ENCODE results near the gene ZNF70. TPM values are rescaled to one million over a fixed set of nuclear protein-coding genes. Genes with fewer than 3 reads are reported as not detected.
A peak's percentile ranks its signal among the peaks of the same experiment; 100 is the strongest.

Gene ZNF70
- total and polyA plus RNA-seq, 2 donors (not counting 1 experiment from before 2014, with no cell fraction given), result 2.1 to 8.3 TPM

DNA sequence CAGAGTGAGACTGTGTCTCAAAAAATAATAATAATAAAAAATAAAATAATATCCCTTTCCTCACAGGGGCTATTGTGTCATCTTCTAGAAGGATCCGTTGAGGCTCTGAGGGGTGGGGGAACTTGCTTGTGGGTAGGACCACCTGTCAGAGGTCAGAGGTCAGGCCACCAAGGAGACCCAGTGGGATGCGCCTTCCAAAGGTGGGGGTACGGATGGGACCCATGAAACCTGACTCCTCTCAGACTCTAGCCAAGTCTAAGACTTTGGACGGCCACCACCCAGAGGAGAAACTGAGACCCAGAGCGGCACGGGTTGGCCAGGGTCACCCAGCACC lies 21.4 kb upstream of the ZNF70 start:
- DNase-seq (no peak), ATAC-seq (ENCODE audit: low read depth) (no peak)
- Histone ChIP-seq H3K4me2 (replicated peaks; ENCODE audit: low read depth, low read length, poor library complexity, severe bottlenecking) (peak overlapping the region; percentile 95), H3K9ac (ENCODE audit: low read length) (peak overlapping the region; percentile 65), H3K4me3 (ENCODE audit: control extremely low read depth in 1 of 5, extremely low read depth in 1 of 5, insufficient read depth in 1 of 5, low read depth in 2 of 5, low read length in 4 of 5) (peak overlapping the region in 4 of 5 experiments; percentile 28 to 67 (median 40)), H3K27ac (ENCODE audit: low read length in 2 of 2) (peak overlapping the region; percentile 51 to 57), H3K36me3 (replicated peaks in 1 of 2; ENCODE audit: control extremely low read depth in 1 of 2, control insufficient read depth in 1 of 2, extremely low read depth in 1 of 2, insufficient read depth in 2 of 2, low read length in 1 of 2) (no peaks in the 10 kb centered on the region), H3K9me3 (ENCODE audit: control extremely low read depth in 1 of 3, control insufficient read depth in 2 of 3, insufficient read depth in 1 of 3, low read length in 2 of 3) (no peaks in the 10 kb centered on the region), H3K27me3 (replicated peaks in 1 of 4; ENCODE audit: control extremely low read depth in 1 of 4, control insufficient read depth in 3 of 4, insufficient read depth in 4 of 4, low read length in 3 of 4) (no peaks in the 10 kb centered on the region), H2AFZ (ENCODE audit: insufficient read depth, low read depth, low read length, poor library complexity, severe bottlenecking) (peak overlapping the region; percentile 81), H3K79me2 (ENCODE audit: control insufficient read depth, insufficient read depth, low read length) (peaks cover 26% of the 10 kb centered on the region), H3K4me1 (ENCODE audit: control insufficient read depth in 2 of 2, insufficient read depth in 2 of 2, low read length in 2 of 2) (peaks cover 40 to 56% of the 10 kb centered on the region in 2 donors), H4K20me1 (ENCODE audit: control insufficient read depth, insufficient read depth, low read length, poor library complexity, severe bottlenecking) (peaks cover 7% of the 10 kb centered on the region)
- 47% methylated on average over 6 of the region's 6 CpGs for WGBS (ENCODE audit: insufficient coverage)
- peaks cover 42% of the 10 kb centered on the region for H3K4me1 Mint-ChIP-seq
- peak overlapping the region; percentile 81 for H3K4me3 Mint-ChIP-seq
- TF ChIP-seq, protein P1, sequence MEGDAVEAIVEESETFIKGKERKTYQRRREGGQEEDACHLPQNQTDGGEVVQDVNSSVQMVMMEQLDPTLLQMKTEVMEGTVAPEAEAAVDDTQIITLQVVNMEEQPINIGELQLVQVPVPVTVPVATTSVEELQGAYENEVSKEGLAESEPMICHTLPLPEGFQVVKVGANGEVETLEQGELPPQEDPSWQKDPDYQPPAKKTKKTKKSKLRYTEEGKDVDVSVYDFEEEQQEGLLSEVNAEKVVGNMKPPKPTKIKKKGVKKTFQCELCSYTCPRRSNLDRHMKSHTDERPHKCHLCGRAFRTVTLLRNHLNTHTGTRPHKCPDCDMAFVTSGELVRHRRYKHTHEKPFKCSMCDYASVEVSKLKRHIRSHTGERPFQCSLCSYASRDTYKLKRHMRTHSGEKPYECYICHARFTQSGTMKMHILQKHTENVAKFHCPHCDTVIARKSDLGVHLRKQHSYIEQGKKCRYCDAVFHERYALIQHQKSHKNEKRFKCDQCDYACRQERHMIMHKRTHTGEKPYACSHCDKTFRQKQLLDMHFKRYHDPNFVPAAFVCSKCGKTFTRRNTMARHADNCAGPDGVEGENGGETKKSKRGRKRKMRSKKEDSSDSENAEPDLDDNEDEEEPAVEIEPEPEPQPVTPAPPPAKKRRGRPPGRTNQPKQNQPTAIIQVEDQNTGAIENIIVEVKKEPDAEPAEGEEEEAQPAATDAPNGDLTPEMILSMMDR (IDR thresholded peaks at IDR 0.05), result no peak
- TF ChIP-seq EZH2 (IDR thresholded peaks at IDR 0.05; ENCODE audit: borderline replicate concordance, insufficient read depth, low read depth, low read length, poor library complexity, severe bottlenecking), result no peak
- intact Hi-C loops (cut with micrococcal nuclease), result loop anchor here (1.0 kb wide), 1 partner anchor 15 kb away; no protein-coding TSS in a partner anchor
- CTCF ChIA-PET, result interaction anchor here (0.9 to 12.8 kb wide), 8 partner anchors 17 to 122 kb away, joined by 3 to 188 read pairs (median 3); partner anchors contain the start of genes MIF, SLC2A11, VPREB3 and ZNF70
- H3K9me3 Mint-ChIP-seq (ENCODE audit: insufficient read depth), result no peaks in the 10 kb centered on the region
- no peaks in the 10 kb centered on the region for H3K27me3 Mint-ChIP-seq
- peak overlapping the region; percentile 77 for H3K27ac Mint-ChIP-seq
- POLR2A ChIA-PET, result interaction anchor here (1.0 to 14.3 kb wide), 8 partner anchors 17 to 85 kb away, joined by 3 to 174 read pairs (median 8); partner anchors contain the start of genes SLC2A11, VPREB3 and ZNF70

DNA sequence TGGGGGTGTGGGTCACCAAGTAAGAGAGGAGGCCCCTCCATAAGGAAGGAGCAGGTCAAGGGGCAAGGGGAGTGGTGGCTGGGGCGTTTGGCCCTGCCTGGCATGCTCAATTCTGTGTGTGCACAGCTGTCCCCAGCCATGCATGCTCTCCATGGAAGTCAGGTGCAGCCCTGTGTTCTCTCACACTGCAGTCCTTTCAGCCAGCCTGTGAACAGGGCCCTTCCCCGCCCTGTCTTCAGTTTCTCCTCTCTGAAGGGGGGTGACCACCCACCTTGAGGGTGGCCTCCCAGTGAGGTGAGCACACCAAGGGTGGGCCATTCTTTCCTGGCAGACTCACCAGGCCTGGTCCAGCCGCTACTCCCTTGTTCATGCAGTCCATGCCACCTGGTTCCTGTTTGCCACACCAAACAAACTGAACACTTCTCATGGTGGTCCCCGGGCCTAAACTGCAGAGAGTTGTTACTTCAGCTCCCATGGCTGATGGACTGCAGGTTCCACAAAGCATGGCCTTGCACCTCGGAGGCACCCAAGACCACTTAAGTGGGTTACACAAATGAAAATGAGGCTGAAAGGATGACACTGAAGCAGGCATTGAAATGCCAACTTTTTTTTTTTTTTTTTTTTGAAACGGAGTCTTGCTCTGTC lies 18.5 kb upstream of the ZNF70 start:
- ATAC-seq (ENCODE audit: low read depth) (no peak), DNase-seq (no peak)
- WGBS (ENCODE audit: insufficient coverage), result 27% methylated on average over 6 of the region's 6 CpGs
- Histone ChIP-seq H3K9me3 (ENCODE audit: control extremely low read depth in 1 of 3, control insufficient read depth in 2 of 3, insufficient read depth in 1 of 3, low read length in 2 of 3) (no peaks in the 10 kb centered on the region), H3K4me1 (ENCODE audit: control insufficient read depth in 2 of 2, insufficient read depth in 2 of 2, low read length in 2 of 2) (peaks cover 53 to 83% of the 10 kb centered on the region in 2 donors), H3K27me3 (replicated peaks in 1 of 4; ENCODE audit: control extremely low read depth in 1 of 4, control insufficient read depth in 3 of 4, insufficient read depth in 4 of 4, low read length in 3 of 4) (no peaks in the 10 kb centered on the region), H3K27ac (ENCODE audit: low read length in 2 of 2) (no peak overlapping the region), H4K20me1 (ENCODE audit: control insufficient read depth, insufficient read depth, low read length, poor library complexity, severe bottlenecking) (peaks cover 15% of the 10 kb centered on the region), H3K36me3 (replicated peaks in 1 of 2; ENCODE audit: control extremely low read depth in 1 of 2, control insufficient read depth in 1 of 2, extremely low read depth in 1 of 2, insufficient read depth in 2 of 2, low read length in 1 of 2) (no peaks in the 10 kb centered on the region), H3K4me2 (replicated peaks; ENCODE audit: low read depth, low read length, poor library complexity, severe bottlenecking) (peak overlapping the region; percentile 53), H3K9ac (ENCODE audit: low read length) (no peak overlapping the region), H3K79me2 (ENCODE audit: control insufficient read depth, insufficient read depth, low read length) (peaks cover 35% of the 10 kb centered on the region), H2AFZ (ENCODE audit: insufficient read depth, low read depth, low read length, poor library complexity, severe bottlenecking) (peak overlapping the region; percentile 20), H3K4me3 (ENCODE audit: control extremely low read depth in 1 of 5, extremely low read depth in 1 of 5, insufficient read depth in 1 of 5, low read depth in 2 of 5, low read length in 4 of 5) (no peak overlapping the region)
- Mint-ChIP-seq H3K27me3 (no peaks in the 10 kb centered on the region), H3K4me1 (peaks cover 59% of the 10 kb centered on the region), H3K4me3 (peak overlapping the region; percentile 73), H3K27ac (peak overlapping the region; percentile 59), H3K9me3 (ENCODE audit: insufficient read depth) (no peaks in the 10 kb centered on the region)
- intact Hi-C loops (cut with micrococcal nuclease), result loop anchor here (2.0 to 5.0 kb wide), 2 partner anchors 69 to 227 kb away; partner anchors contain the start of gene DERL3
- POLR2A ChIA-PET, result interaction anchor here (0.8 to 14.3 kb wide), 6 partner anchors 8 to 88 kb away, joined by 3 to 174 read pairs (median 6); partner anchors contain the start of genes SLC2A11, VPREB3 and ZNF70
- TF ChIP-seq EZH2 (IDR thresholded peaks at IDR 0.05; ENCODE audit: borderline replicate concordance, insufficient read depth, low read depth, low read length, poor library complexity, severe bottlenecking), result no peak
- TF ChIP-seq, protein P1 (IDR thresholded peaks at IDR 0.05), result no peak
- CTCF ChIA-PET, result interaction anchor here (0.6 to 12.8 kb wide), 11 partner anchors 15 to 595 kb away, joined by 3 to 188 read pairs (median 5); partner anchors contain the start of genes SLC2A11, VPREB3 and ZNF70

Data from B cell (primary cell).